HG03558 (cell line): ENCODE results near the gene C1orf141.
"Not testable (repeated sequence)": the region's sequence is repeated elsewhere in the genome, so short reads cannot be mapped to it uniquely, and the experiment has no call there.

ENCODE experiments used
- ATAC-seq: cut with Tn5 transposase; IDR thresholded peaks from one replicate; pipeline ENCODE4 v1.9.1; 2021; ENCODE audit warnings: moderate number of reproducible peaks; ENCODE audit not compliant: unreplicated experiment; ENCODE audit errors: extremely low read depth

C1orf141 gene

GRCh38 chr1:67144696-67145095 lies 9.9 kb upstream of the C1orf141 start:
- no peak for ATAC-seq

DNA sequence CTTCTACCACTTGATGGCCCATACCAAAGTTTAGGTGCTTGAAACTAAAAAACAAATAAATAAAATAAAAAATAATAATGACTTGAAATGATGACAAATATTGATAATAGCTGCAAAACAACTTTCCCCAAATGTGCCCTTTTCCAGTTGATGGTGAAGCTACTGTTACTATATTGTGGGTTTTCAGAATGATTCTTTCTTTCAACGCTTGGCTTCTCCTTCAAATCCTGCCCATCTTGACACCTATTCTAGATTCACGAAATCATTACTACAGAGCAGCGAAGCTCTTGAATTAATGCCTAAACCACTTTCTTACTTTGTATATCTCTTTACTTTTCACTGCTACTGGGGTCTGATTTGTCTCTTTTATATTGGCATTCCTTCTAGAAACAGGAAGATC lies 9.2 kb upstream of the C1orf141 start:
- ATAC-seq: no peak

DNA sequence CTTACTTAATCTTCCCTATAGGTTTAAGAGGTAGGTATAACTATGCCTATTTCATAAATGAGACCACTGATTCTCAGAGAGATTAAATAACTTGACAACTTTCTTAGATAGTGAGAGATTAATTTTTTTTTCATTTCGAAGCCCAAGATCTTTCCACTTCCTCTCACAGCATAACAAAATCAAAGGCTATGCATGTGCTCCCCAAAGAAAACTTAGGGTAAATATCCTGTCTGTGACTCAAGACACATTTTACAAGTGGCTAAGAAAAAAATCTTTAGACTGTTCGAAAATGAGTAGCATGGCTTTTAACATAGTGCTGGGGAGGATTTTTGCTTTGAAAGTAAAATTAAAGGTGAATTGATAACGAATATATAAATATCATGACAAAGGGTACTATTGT lies 8.2 kb upstream of the C1orf141 start:
- no peak for ATAC-seq

DNA sequence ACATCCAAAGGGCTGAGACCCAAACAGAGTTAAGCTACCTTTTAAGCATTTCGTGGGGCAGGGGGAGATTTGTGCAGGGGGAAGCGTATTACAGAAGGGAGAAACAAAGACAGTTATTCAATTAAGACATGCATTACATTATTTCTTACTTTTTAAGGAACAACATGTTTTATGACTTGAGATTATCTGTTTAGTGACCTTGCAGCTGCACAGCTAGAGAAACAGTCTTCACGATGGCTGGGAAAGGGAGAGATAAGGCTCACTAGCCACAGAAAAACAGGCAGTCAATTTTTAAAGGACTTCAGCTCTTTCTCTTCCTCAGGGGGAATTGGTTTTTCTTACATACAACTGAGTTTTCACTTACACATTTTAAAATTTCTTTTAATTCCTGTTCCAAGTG lies 7.1 kb upstream of the C1orf141 start:
- ATAC-seq: not testable (repeated sequence)

DNA sequence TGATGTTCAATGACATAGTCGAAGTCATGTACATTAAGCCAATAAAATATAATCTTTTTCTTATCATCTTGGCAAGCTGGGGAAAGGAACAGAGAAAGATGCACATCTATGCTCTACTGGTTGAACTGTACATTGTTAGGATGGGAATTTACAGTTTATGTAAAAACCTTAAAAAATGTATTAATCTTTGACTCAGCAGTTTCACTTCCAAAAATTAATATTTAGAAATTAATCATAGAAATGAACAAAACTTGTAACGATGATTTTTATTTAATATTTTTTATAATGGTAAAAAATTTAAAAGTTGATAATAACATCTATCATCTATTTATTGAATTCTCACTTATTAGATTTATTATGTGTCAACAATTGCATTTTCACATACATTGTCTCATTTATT lies 5.7 kb upstream of the C1orf141 start:
- ATAC-seq: no peak

DNA sequence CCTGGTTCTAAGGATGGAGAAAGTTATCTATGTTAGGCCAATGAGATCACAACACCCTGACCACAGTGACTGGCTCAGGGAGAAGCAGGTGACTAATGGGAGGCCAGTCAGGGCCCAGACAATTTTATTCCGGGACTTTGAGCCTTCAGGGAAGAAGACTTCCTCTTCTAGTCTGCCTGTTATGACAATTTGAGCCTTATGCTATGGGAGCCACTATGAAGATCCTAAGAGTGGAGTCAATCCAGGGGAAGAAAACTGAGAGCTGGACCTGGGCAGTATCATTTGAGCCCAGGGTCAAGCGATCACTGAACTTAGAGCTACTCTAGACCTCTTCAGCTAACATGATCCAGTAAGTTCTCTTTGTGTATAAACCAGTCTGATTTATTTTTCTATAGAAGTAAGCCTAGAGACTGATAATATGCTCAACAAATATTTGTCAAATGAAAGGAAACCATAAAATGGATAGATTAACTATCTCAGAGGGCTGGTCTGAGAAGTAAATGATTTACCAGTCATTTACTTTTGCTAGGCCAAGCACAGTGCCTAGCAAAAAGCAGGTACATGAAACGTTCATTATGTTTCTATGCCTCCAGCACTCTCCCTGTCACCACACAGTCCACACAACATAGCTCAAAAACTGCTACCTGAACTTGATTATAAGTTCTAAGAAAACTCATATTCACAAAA lies 4.2 kb upstream of the C1orf141 start:
- ATAC-seq: no peak

GRCh38 chr1:67137307-67137753 lies 2.6 kb upstream of the C1orf141 start:
- no peak for ATAC-seq

DNA sequence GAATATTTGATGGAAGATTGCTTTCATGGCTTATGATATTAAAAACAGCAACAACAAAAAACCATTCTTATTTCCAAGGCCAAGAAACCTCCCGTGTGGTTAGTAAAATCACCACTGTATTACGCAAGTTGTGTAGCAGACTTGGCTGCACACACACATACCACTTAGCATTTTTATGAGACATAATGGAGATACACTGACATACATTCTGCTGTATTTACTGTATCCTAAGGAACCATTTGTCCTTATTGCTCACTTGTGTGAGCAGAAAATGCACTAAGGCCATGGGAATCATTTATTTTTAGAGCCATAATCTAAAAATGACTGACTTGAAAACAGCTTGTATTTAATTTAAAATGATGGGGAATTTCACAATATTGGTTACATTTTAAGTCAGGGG lies 584 bp upstream of the C1orf141 start:
- no peak for ATAC-seq

- ATAC-seq: no peak
Measured at GRCh38 chr1:67133177-67133576, 1.6 kb downstream of the C1orf141 start.

DNA sequence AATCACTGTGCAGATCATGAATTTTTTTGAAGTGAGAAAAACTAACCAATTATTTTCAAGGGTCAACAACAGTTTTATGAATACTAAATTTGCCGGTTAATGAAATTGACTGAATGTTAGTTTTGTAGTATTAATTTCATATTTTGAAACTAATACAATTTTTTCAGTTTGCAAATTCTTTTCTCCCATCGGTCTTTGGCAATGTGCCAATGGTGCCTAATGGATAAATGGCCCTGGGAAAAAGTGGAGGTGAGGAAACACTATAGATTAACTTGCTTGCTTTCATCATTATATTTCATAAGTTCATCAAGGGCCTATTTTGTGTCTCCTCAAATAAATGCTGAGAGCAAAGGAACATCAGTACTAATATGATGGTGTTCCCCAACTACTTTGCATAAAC lies 4.1 kb downstream of the C1orf141 start:
- ATAC-seq: no peak

GRCh38 chr1:67126974-67127373 lies 7.8 kb downstream of the C1orf141 start:
- no peak for ATAC-seq

DNA sequence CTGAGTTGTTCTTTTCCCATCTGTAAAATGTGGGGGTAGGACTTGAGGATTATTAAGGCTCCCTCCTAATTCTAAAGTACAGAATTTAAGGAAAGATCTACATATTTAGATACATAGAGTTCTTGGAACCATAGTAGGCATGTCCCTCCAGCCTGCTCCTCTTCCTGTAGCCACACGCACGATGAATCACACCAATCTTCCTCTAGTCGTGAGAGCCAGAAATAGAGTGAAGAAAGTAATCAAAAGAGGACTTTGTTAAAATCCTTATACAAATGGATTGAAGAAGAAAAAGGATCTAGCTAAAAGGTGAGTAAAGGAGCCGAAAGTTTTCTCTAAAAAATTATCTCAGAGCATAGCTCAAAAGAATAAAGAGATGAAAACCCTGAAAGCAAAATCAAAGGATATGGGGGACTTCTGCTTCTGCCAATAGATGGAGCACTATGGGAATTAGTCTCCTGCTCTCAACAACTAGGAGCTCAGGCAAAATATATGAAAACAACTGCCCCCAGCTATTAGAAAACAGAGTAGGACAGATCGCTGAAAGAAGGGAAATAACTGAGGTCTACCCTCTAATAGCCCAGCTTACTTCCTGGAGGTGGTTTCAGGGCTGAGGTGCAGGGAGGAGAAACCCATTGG lies 8.5 kb downstream of the C1orf141 start:
- ATAC-seq: no peak

DNA sequence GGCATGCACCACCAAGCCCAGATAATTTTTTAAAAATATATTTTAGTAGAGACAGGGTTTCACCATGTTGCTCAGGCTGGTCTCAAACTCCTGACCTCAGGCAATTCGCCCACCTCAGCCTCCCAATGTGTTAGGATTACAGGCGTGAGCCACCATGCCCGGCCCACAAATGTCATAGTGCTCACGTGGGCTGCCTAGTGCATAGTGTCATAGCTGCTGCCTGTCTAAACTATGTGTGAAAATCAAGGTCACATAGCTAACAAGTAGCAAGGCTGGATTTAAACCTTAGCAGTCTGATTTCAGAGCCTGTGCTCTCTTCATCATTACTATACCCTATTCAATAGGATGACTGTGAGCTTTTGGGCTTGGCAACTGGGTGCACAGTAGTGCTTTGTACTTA lies 10.3 kb downstream of the C1orf141 start:
- no peak for ATAC-seq

DNA sequence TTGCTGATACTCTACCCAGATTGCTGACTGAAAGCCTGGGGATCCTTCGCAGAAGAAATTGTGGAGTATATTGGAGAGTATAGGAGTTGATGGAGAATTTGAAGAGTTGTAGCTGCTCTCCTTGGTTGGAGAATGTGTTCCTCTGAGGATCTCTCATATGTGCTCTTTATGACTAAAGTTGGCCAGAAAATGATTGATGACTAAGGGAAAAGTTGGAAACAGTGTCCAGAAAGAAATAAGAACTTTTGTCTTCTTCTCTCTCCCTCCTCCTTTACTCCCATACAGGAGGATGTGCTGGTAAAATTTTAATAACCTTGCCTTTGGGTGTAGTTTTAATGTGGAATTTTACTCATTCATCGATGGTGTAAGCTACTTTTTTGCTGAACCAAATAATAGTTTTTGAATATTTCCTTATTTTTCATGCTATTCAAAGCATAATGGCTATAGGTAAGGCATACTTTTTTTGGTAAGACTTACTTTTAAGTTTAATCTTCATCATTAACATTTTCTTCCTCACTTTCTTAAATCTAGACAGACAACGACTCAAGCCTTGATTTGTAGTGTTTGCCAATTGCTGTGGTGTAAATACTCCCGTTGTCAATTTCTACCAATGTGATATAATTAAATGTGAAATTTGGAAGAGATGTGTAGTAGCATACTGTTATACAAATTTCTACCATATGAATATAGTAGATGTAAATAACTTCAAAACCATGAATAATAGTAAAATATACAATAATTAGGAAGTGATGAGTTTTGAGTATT lies 13.7 kb downstream of the C1orf141 start:
- no peak for ATAC-seq

DNA sequence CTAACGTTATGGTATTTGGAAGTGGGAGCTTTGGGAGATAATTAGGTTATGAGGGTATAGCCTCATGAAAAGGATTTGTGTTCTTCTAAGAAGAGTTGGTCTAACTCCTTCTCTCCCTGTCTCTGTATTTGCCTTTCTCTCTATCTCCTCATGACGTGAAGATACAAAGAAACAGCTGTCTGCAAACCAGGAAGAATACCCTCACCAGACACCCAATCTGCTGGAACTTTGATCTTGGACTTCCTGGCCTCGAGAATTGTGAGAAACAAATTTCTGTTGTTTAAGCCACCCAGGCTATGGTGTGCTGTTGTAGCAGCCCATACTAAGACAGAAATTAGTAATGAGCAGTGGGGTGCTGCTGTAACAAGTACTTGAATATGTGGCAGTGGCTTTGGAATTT lies 16.1 kb downstream of the C1orf141 start:
- no peak for ATAC-seq

- no peak for ATAC-seq
Measured at GRCh38 chr1:67118191-67118590, 16.6 kb downstream of the C1orf141 start.

GRCh38 chr1:67114162-67114561 lies 20.6 kb downstream of the C1orf141 start:
- no peak for ATAC-seq

DNA sequence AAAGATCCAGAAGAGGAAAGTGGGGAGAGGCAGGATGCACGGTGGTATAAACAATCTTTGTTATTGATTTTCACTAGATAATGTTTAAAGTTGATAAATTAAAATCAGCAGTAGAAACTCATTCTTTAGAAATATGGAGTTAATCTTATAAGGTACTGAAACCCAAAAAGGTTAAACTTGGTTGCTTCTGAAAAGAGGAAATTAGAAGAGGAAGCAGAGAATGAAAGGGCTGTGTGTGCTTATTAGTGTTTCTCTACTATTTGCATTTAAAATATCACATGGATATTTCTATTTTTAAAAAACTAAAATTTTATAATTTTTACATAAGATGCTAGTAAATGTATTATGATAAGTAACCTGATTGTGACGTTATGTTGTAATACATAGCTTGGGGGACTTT lies 24.4 kb downstream of the C1orf141 start:
- no peak for ATAC-seq

- no peak for ATAC-seq
Measured at GRCh38 chr1:67105508-67105907, 29.3 kb downstream of the C1orf141 start.

GRCh38 chr1:67103548-67103947 lies 31.2 kb downstream of the C1orf141 start:
- ATAC-seq: no peak

GRCh38 chr1:67100833-67101232 lies 33.9 kb downstream of the C1orf141 start:
- no peak for ATAC-seq
